Testis (tissue), 3 donors: ENCODE data around the gene RABAC1. TPM values are rescaled to one million over a fixed set of nuclear protein-coding genes. Genes with fewer than 3 reads are reported as not detected.

ENCODE experiments used
- DNase-seq: peaks from one replicate; pipeline ENCODE4 v3.0.0-alpha.2; 2019
- H3K27ac ChIP-seq, 2 donors: fragments of 200-600 bp; sonication (generic); one replicate each; pipeline ENCODE4 v1.5.1; 2019
- H3K27me3 ChIP-seq: fragments of 200-600 bp; sonication (generic); one replicate; pipeline ENCODE4 v1.5.1; 2019
- H3K36me3 ChIP-seq: fragments of 200-600 bp; sonication (generic); one replicate; pipeline ENCODE4 v1.5.1; 2017; ENCODE audit warnings: low read depth; ENCODE audit errors: missing control alignments
- H3K4me1 ChIP-seq: fragments of 200-600 bp; sonication (generic); one replicate; pipeline ENCODE4 v1.5.1; 2019
- H3K4me3 ChIP-seq, 2 donors: fragments of 200-600 bp; sonication (generic); one replicate each; pipeline ENCODE4 v1.5.1; 2017 to 2019
- H3K9me3 ChIP-seq: fragments of 200-600 bp; sonication (generic); one replicate; pipeline ENCODE4 v1.5.1; 2017
- POLR2A ChIP-seq: fragments of 450-650 bp; IDR thresholded peaks from one replicate; pipeline ENCODE4 v1.6.1; 2017; ENCODE audit warnings: antibody characterized with exemption, mild to moderate bottlenecking, moderate library complexity
- WGBS, 2 donors: methylation state at CpG; one replicate each; pipeline ENCODE4 v1.1.5; 2018; 5-methylcytosine and 5-hydroxymethylcytosine counted together
- intact Hi-C: fragments of 100-400 bp; cut with DNase I; formaldehyde crosslinking; loops from one replicate; pipeline ENCODE4 v1.15.1; 2023; ENCODE audit warnings: low total_unique reads
- polyA plus RNA-seq: library from polyadenylated mRNA; stranded (reverse); fragments of 350-450 nt; fragmentation: Illumina TruSeq; extraction: RNeasy Lipid Tissue Mini Kit (QIAGEN cat#74804); gene quantifications from one replicate; pipeline ENCODE4 v1.2.3, GENCODE V29; 2014; ENCODE audit warnings: low read depth, low replicate concordance; ENCODE audit not compliant: insufficient read depth
- total RNA-seq, 2 donors: library from RNA; depleted of rRNA; stranded (reverse); fragments of >200 nt; gene quantifications; one replicate each; pipeline ENCODE4 v1.2.3, GENCODE V29; 2016
- TF ChIP-seq, protein P1 (sequence below), 3 experiments: fragments of 450-650 bp in 2 of 3; fragments of 200-600 bp in 1 of 3; sonication (generic) in 1 of 3; IDR thresholded peaks; one replicate each; pipeline ENCODE4 v1.5.1; 2016 to 2019; ENCODE audit warnings: antibody characterized with exemption in 3 of 3, mild to moderate bottlenecking in 2 of 3, moderate library complexity in 1 of 3

Gene RABAC1
- total and polyA plus RNA-seq, 3 donors from 2014 or later = 143 to 196 (median 182) TPM

DNA sequence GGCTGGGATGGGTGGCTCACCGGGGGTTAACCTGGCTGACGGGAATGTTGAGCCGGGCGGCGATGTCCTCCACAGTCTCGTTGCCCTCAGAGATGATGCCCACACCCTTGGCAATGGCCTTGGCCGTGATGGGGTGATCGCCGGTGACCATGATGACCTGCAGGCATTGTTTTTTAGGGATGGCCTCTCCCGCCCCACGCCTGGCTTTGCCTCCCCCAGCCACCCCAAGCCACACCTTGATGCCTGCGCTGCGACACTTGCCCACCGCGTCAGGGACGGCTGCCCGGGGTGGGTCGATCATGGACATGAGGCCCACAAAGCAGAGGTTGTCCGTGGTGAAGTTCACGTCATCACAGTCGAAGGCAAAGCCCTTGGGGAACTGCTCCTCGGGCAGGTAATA lies 18.8 kb upstream of the RABAC1 start:
- no peak for DNase-seq
- H3K27me3 ChIP-seq = no peaks in the 10 kb centered on the region
- no peaks in the 10 kb centered on the region for H3K9me3 ChIP-seq
- TF ChIP-seq POLR2A = no peak
- TF ChIP-seq, protein P1, sequence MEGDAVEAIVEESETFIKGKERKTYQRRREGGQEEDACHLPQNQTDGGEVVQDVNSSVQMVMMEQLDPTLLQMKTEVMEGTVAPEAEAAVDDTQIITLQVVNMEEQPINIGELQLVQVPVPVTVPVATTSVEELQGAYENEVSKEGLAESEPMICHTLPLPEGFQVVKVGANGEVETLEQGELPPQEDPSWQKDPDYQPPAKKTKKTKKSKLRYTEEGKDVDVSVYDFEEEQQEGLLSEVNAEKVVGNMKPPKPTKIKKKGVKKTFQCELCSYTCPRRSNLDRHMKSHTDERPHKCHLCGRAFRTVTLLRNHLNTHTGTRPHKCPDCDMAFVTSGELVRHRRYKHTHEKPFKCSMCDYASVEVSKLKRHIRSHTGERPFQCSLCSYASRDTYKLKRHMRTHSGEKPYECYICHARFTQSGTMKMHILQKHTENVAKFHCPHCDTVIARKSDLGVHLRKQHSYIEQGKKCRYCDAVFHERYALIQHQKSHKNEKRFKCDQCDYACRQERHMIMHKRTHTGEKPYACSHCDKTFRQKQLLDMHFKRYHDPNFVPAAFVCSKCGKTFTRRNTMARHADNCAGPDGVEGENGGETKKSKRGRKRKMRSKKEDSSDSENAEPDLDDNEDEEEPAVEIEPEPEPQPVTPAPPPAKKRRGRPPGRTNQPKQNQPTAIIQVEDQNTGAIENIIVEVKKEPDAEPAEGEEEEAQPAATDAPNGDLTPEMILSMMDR (IDR thresholded peaks at IDR 0.05) = no peak
- no peaks in the 10 kb centered on the region for H3K36me3 ChIP-seq
- H3K4me1 ChIP-seq = no peaks in the 10 kb centered on the region
- no peak overlapping the region for H3K27ac ChIP-seq
- no peak overlapping the region for H3K4me3 ChIP-seq
- 75 to 83% methylated on average over 19 to 22 of the region's 22 CpGs for WGBS, 2 donors
- intact Hi-C loops = no loop called here

DNA sequence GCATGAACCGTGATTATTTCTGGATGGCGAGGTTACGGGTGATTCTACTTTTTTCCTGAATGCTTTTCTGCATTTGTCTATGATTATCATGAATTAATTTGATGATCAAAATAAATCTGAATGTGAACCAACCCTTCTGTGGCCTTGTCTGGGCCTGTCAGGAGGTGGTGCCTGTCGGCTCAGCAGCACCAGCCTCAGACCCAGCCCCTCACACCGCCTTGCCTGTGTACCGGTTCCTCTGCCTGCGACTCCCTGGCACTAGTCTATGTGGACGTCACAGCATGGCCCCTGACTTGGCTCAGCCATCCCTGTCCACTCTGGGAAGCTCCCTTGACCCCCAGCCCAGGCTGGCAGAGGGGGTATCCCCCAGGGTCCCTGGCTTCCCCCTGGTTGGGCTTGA lies 15.5 kb upstream of the RABAC1 start:
- H3K9me3 ChIP-seq = no peaks in the 10 kb centered on the region
- 70 to 76% methylated on average over 8 of the region's 8 CpGs for WGBS, 2 donors

DNA sequence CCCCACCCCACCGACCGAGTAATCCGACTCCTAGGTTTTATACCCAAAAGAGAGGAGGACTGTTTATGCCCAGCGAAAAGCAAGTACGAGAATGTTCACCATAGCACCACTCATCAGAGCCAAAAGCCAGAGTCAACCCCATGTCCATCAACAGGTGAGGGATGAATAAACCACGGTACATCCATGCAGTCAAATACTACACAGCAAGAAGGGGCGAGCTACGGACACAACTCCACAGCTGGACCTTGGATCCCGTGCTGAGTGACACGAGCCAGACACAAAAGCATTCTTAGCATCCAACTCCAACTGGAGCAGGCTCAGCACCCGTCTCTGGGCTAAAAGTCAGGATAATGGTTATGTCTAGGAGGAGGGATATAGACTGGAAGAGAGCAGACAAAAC lies 12.2 kb upstream of the RABAC1 start:
- Histone ChIP-seq H3K27ac (no peak overlapping the region), H3K4me3 (no peak overlapping the region), H3K4me1 (no peaks in the 10 kb centered on the region), H3K27me3 (no peaks in the 10 kb centered on the region), H3K36me3 (no peaks in the 10 kb centered on the region), H3K9me3 (no peaks in the 10 kb centered on the region)
- intact Hi-C loops = no loop called here
- no peak for DNase-seq
- 85 to 90% methylated on average over 11 of the region's 11 CpGs for WGBS, 2 donors
- TF ChIP-seq POLR2A = no peak
- TF ChIP-seq, protein P1 (IDR thresholded peaks at IDR 0.05) = no peak

More for the DNA sequence above, 15.5 kb upstream of the RABAC1 start:
- Histone ChIP-seq H3K27ac (no peak overlapping the region), H3K4me1 (no peaks in the 10 kb centered on the region), H3K36me3 (no peaks in the 10 kb centered on the region), H3K4me3 (no peak overlapping the region), H3K27me3 (no peaks in the 10 kb centered on the region)
- TF ChIP-seq, protein P1 (IDR thresholded peaks at IDR 0.05) = no peak
- no peak for TF ChIP-seq POLR2A
- no peak for DNase-seq
- intact Hi-C loops = no loop called here

DNA sequence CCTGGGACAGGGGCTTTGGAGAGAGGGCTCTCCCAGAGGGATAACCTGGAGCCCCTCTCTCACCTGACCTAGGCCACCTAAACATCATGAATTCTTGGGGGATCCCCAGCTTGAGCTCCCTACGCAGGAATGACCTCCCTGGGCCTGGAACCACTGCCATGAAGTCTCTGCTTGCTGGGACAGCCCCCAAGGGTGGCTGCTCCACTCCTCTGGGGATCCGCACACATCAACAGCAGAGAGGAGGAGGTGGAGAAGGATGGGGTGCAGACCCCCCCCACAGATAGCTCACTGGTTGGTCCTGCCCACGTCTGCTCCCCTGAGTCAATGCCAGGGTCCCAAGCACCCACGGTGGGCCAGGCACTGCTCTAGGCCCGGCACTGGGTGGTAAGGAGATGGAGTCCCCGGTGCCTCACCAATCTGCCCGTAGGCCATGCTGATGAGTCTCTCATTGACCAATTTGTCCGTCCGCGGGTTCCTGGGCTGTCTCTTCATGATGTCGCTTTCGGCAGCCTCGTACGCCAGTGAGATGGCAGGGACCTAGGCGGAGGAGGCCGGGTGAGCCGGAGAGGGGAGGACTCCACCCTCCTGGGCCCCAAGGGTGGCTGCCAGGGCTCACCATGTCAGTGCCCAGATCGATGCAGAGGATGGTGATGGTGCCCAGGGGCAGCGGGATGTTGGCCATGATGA lies 10.8 kb upstream of the RABAC1 start:
- no peaks in the 10 kb centered on the region for H3K9me3 ChIP-seq
- 92 to 93% methylated on average over 18 to 19 of the region's 19 CpGs for WGBS, 2 donors
- H3K27ac ChIP-seq = no peak overlapping the region
- TF ChIP-seq, protein P1 (IDR thresholded peaks at IDR 0.05) = no peak
- no peak for TF ChIP-seq POLR2A
- no peaks in the 10 kb centered on the region for H3K27me3 ChIP-seq
- no peaks in the 10 kb centered on the region for H3K4me1 ChIP-seq
- H3K4me3 ChIP-seq = no peak overlapping the region
- intact Hi-C loops = no loop called here
- no peak for DNase-seq
- H3K36me3 ChIP-seq = no peaks in the 10 kb centered on the region
